Activated effector memory CD4-positive, alpha-beta T cell treated with Interleukin-2 at 50 U/mL for 16 hours (primary cell): Measurements from ENCODE around the gene GSTM5.
"Not testable (repeated sequence)": the region's sequence is repeated elsewhere in the genome, so short reads cannot be mapped to it uniquely, and the experiment has no call there.

Experiments
- DNase-seq: peaks from one replicate; pipeline ENCODE4 v3.0.0-alpha.2; 2020

Gene GSTM5

GRCh38 chr1:109711593-109712320 lies at the start of gene GSTM5:
Gene GSTM5 (plus strand): TSS chr1:109712251. CDS start chr1:109712313, 62 bp downstream.
- DNase-seq: not testable (repeated sequence)

- DNase-seq: no peak
These were observed 47.4 kb upstream of the GSTM5 start for GRCh38 chr1:109664671-109665070.

GRCh38 chr1:109667452-109668122 lies 44.5 kb upstream of the GSTM5 start, which contains the start of gene GSTM2:
Gene GSTM2 (plus strand): TSS chr1:109668057. CDS start chr1:109668116, 59 bp downstream.
- DNase-seq: peak; percentile 73

GRCh38 chr1:109668123-109668775 lies 43.8 kb upstream of the GSTM5 start:
- DNase-seq: no peak

GRCh38 chr1:109669246-109669948 lies 42.7 kb upstream of the GSTM5 start:
- no peak for DNase-seq

GRCh38 chr1:109669949-109670302 lies 42.1 kb upstream of the GSTM5 start:
- DNase-seq: not testable (repeated sequence)

- DNase-seq: no peak
These were observed 41.0 kb upstream of the GSTM5 start for GRCh38 chr1:109671067-109671466.

- DNase-seq: not testable (repeated sequence)
These were observed 38.2 kb upstream of the GSTM5 start for GRCh38 chr1:109673861-109674260.

- DNase-seq: not testable (repeated sequence)
These were observed 35.2 kb upstream of the GSTM5 start for GRCh38 chr1:109676683-109677381.

- DNase-seq: no peak
These were observed 34.6 kb upstream of the GSTM5 start for GRCh38 chr1:109677459-109677858.

GRCh38 chr1:109678637-109679036 lies 33.4 kb upstream of the GSTM5 start:
- DNase-seq: not testable (repeated sequence)

- not testable (repeated sequence) for DNase-seq
These were observed 27.3 kb upstream of the GSTM5 start for GRCh38 chr1:109684777-109685176.

GRCh38 chr1:109685399-109685798 lies 26.7 kb upstream of the GSTM5 start:
- DNase-seq: not testable (repeated sequence)

- DNase-seq: not testable (repeated sequence)
These were observed 26.2 kb upstream of the GSTM5 start for GRCh38 chr1:109685890-109686289.

- DNase-seq: not testable (repeated sequence)
These were observed 24.9 kb upstream of the GSTM5 start for GRCh38 chr1:109687109-109687508.

- peak; percentile 68 for DNase-seq
These were observed 24.2 kb upstream of the GSTM5 start, which contains the start of gene GSTM1 for GRCh38 chr1:109687641-109688499. Gene GSTM1 (plus strand): TSS chr1:109687817. CDS start chr1:109687874, 57 bp downstream.

- DNase-seq: no peak
These were observed 22.1 kb upstream of the GSTM5 start for GRCh38 chr1:109689844-109690405.

- no peak for DNase-seq
These were observed 20.3 kb upstream of the GSTM5 start for GRCh38 chr1:109691759-109692158.

GRCh38 chr1:109694400-109694799 lies 17.7 kb upstream of the GSTM5 start:
- not testable (repeated sequence) for DNase-seq

GRCh38 chr1:109695138-109695537 lies 16.9 kb upstream of the GSTM5 start:
- DNase-seq: not testable (repeated sequence)

GRCh38 chr1:109697066-109697465 lies 15.0 kb upstream of the GSTM5 start:
- DNase-seq: no peak
